Measurements from ENCODE around the gene POMGNT1.

Gene POMGNT1

GRCh38 chr1:46221749-46222148 is 23.5 kb upstream of the POMGNT1 start:
- Histone ChIP-seq H2AFZ (ENCODE audit: low read depth, low read length) (no peak overlapping the region), H3K27ac (ENCODE audit: low read length) (no peak overlapping the region), H3K36me3 (replicated peaks; ENCODE audit: low read depth, low read length) (no peaks in the 10 kb centered on the region), H3K4me3 (ENCODE audit: low read length) (no peak overlapping the region), H3K9me3 (ENCODE audit: insufficient read depth, low read length) (no peaks in the 10 kb centered on the region), H3K4me1 (ENCODE audit: low read length) (peaks cover 4% of the 10 kb centered on the region), H3K9ac (ENCODE audit: low read length) (no peak overlapping the region), H4K20me1 (ENCODE audit: insufficient read depth, low read length) (no peaks in the 10 kb centered on the region), H3K79me2 (ENCODE audit: low read length) (no peaks in the 10 kb centered on the region), H3K4me2 (ENCODE audit: low read length) (no peak overlapping the region), H3K27me3 (ENCODE audit: low read depth, low read length) (no peaks in the 10 kb centered on the region)
- no peak for TF ChIP-seq CTCF (IDR thresholded peaks at IDR 0.05; ENCODE audit: low read depth, low read length)
- TF ChIP-seq EZH2phosphoT487 (IDR thresholded peaks at IDR 0.05; ENCODE audit: low read depth), result no peak

- Histone ChIP-seq H3K9ac (ENCODE audit: low read length) (no peak overlapping the region), H3K27me3 (ENCODE audit: low read depth, low read length) (no peaks in the 10 kb centered on the region), H3K4me1 (ENCODE audit: low read length) (peaks cover 4% of the 10 kb centered on the region), H3K79me2 (ENCODE audit: low read length) (no peaks in the 10 kb centered on the region), H2AFZ (ENCODE audit: low read depth, low read length) (no peak overlapping the region), H3K9me3 (ENCODE audit: insufficient read depth, low read length) (no peaks in the 10 kb centered on the region), H3K36me3 (replicated peaks; ENCODE audit: low read depth, low read length) (no peaks in the 10 kb centered on the region), H4K20me1 (ENCODE audit: insufficient read depth, low read length) (no peaks in the 10 kb centered on the region), H3K27ac (ENCODE audit: low read length) (no peak overlapping the region), H3K4me2 (ENCODE audit: low read length) (no peak overlapping the region), H3K4me3 (ENCODE audit: low read length) (no peak overlapping the region)
- TF ChIP-seq EZH2phosphoT487 (IDR thresholded peaks at IDR 0.05; ENCODE audit: low read depth) (no peak), CTCF (IDR thresholded peaks at IDR 0.05; ENCODE audit: low read depth, low read length) (no peak)
These were observed 22.6 kb upstream of the POMGNT1 start for GRCh38 chr1:46220808-46221207.

- no peaks in the 10 kb centered on the region for H3K36me3 ChIP-seq (replicated peaks; ENCODE audit: low read depth, low read length)
- H2AFZ ChIP-seq (ENCODE audit: low read depth, low read length), result no peak overlapping the region
- H3K9ac ChIP-seq (ENCODE audit: low read length), result no peak overlapping the region
- TF ChIP-seq EZH2phosphoT487 (IDR thresholded peaks at IDR 0.05; ENCODE audit: low read depth), result no peak
- no peak for TF ChIP-seq CTCF (IDR thresholded peaks at IDR 0.05; ENCODE audit: low read depth, low read length)
- no peak overlapping the region for H3K4me3 ChIP-seq (ENCODE audit: low read length)
- H4K20me1 ChIP-seq (ENCODE audit: insufficient read depth, low read length), result no peaks in the 10 kb centered on the region
- H3K27ac ChIP-seq (ENCODE audit: low read length), result no peak overlapping the region
- H3K79me2 ChIP-seq (ENCODE audit: low read length), result no peaks in the 10 kb centered on the region
- H3K9me3 ChIP-seq (ENCODE audit: insufficient read depth, low read length), result no peaks in the 10 kb centered on the region
- H3K4me2 ChIP-seq (ENCODE audit: low read length), result no peak overlapping the region
- peaks cover 4% of the 10 kb centered on the region for H3K4me1 ChIP-seq (ENCODE audit: low read length)
- no peaks in the 10 kb centered on the region for H3K27me3 ChIP-seq (ENCODE audit: low read depth, low read length)
These were observed 21.6 kb upstream of the POMGNT1 start for GRCh38 chr1:46219551-46220520.

GRCh38 chr1:46218443-46218842 is 20.2 kb upstream of the POMGNT1 start:
- Histone ChIP-seq H3K79me2 (ENCODE audit: low read length) (no peaks in the 10 kb centered on the region), H3K9me3 (ENCODE audit: insufficient read depth, low read length) (no peaks in the 10 kb centered on the region), H3K4me1 (ENCODE audit: low read length) (no peaks in the 10 kb centered on the region), H3K4me3 (ENCODE audit: low read length) (no peak overlapping the region), H3K9ac (ENCODE audit: low read length) (no peak overlapping the region), H3K27me3 (ENCODE audit: low read depth, low read length) (no peaks in the 10 kb centered on the region), H4K20me1 (ENCODE audit: insufficient read depth, low read length) (no peaks in the 10 kb centered on the region), H3K27ac (ENCODE audit: low read length) (no peak overlapping the region), H3K4me2 (ENCODE audit: low read length) (no peak overlapping the region), H3K36me3 (replicated peaks; ENCODE audit: low read depth, low read length) (no peaks in the 10 kb centered on the region), H2AFZ (ENCODE audit: low read depth, low read length) (no peak overlapping the region)
- TF ChIP-seq CTCF (IDR thresholded peaks at IDR 0.05; ENCODE audit: low read depth, low read length), result no peak
- no peak for TF ChIP-seq EZH2phosphoT487 (IDR thresholded peaks at IDR 0.05; ENCODE audit: low read depth)
